GM12878 (cell line): ENCODE data around the gene OR2T2. TPM values are rescaled to one million over a fixed set of nuclear protein-coding genes. Genes with fewer than 3 reads are reported as not detected.
"Not testable (repeated sequence)": the region's sequence is repeated elsewhere in the genome, so short reads cannot be mapped to it uniquely, and the experiment has no call there.

ENCODE experiments used
- ATAC-seq: fragments of 200-7000 bp; cut with Tn5 transposase; 3 replicates; pipeline ENCODE4 v1.9.1; 2020; ENCODE audit warnings: mild to moderate bottlenecking, moderate library complexity
- BruUV-seq: library from RNA; stranded (reverse); fragments of 400-500 nt; replicated peaks from 2 replicates; lab custom pipeline; 2021; lab: Mats Ljungman, UMichigan
- CTCF ChIA-PET: fragments of 300-600 bp; sonication (Branson Sonifier 250); formaldehyde crosslinking; extraction: SDS; loops from one replicate; lab custom pipeline; 2021; ENCODE audit warnings: inconsistent platforms; lab: Yijun Ruan, JAX
- POLR2A ChIA-PET: fragments of 350-600 bp; formaldehyde crosslinking; extraction: SDS; loops from one replicate; lab custom pipeline; 2021; ENCODE audit warnings: inconsistent platforms; lab: Charles Lee
- RAD21 ChIA-PET: fragments of 300-600 bp; sonication (Branson Sonifier 250); formaldehyde crosslinking; loops from one replicate; lab custom pipeline; 2023; ENCODE audit warnings: antibody characterized with exemption; ENCODE audit not compliant: unreplicated experiment; lab: Charles Lee
- SMC1A ChIA-PET: fragments of 300-600 bp; sonication (Branson Sonifier 250); formaldehyde crosslinking; loops from one replicate; lab custom pipeline; 2023; ENCODE audit not compliant: unreplicated experiment, uncharacterized antibody; lab: Charles Lee
- DNase-seq: peaks from one replicate; pipeline ENCODE4 v3.0.0-alpha.2; 2011; ENCODE audit warnings: low read depth, low spot score
- FAIRE-seq: peaks from 3 replicates; lab custom pipeline; 2011; peaks lifted over from hg19 to GRCh38; lab: Jason Lieb, UNC
- H2AFZ ChIP-seq: 2 replicates; pipeline ENCODE4 v1.6.0; 2011; ENCODE audit warnings: low read depth, low read length, control low read depth; ENCODE audit not compliant: control insufficient read depth
- H3K27ac ChIP-seq: 2 replicates; pipeline ENCODE4 v1.5.1; 2011; ENCODE audit warnings: control low read depth; ENCODE audit not compliant: control insufficient read depth, insufficient read depth
- H3K27me3 ChIP-seq, 2 experiments: replicated peaks in 1 of 2; 2 replicates each; pipeline versions ENCODE4 v1.6.0 to v1.6.1; 2011; ENCODE audit warnings: low read length in 1 of 2; ENCODE audit not compliant: control insufficient read depth in 2 of 2, insufficient read depth in 2 of 2
- H3K36me3 ChIP-seq, 2 experiments: 2 replicates each; pipeline ENCODE4 v1.5.1; 2011; ENCODE audit warnings: low read length in 1 of 2; ENCODE audit not compliant: control insufficient read depth in 2 of 2, insufficient read depth in 2 of 2
- H3K4me1 ChIP-seq: 2 replicates; pipeline ENCODE4 v1.6.1; 2011; ENCODE audit warnings: mild to moderate bottlenecking, low read length, moderate library complexity, mixed read lengths; ENCODE audit not compliant: control insufficient read depth, insufficient read depth
- H3K4me2 ChIP-seq: 2 replicates; pipeline ENCODE4 v1.6.0; 2011; ENCODE audit warnings: control low read depth; ENCODE audit not compliant: control insufficient read depth, insufficient read depth
- H3K4me3 ChIP-seq: fragments of 200-600 bp; sonication (generic); 2 replicates; pipeline ENCODE4 v1.5.1; 2016
- H3K79me2 ChIP-seq: 2 replicates; pipeline ENCODE4 v1.6.0; 2011; ENCODE audit warnings: low read length; ENCODE audit not compliant: control insufficient read depth, insufficient read depth
- H3K9ac ChIP-seq: 2 replicates; pipeline ENCODE4 v1.8.0; 2011; ENCODE audit warnings: low read length, control low read depth, mixed read lengths; ENCODE audit not compliant: control insufficient read depth, insufficient read depth
- H3K9me3 ChIP-seq: replicated peaks from 3 replicates; pipeline ENCODE4 v1.5.1; 2011; ENCODE audit warnings: mild to moderate bottlenecking, low read length; ENCODE audit not compliant: control insufficient read depth, insufficient read depth
- H4K20me1 ChIP-seq: 2 replicates; pipeline ENCODE4 v1.6.0; 2011; ENCODE audit not compliant: control insufficient read depth, insufficient read depth
- ATF7 ChIP-seq: fragments of 450-650 bp; IDR thresholded peaks from 2 replicates; pipeline ENCODE4 v1.6.1; 2016; ENCODE audit warnings: low read depth, mild to moderate bottlenecking
- CBX5 ChIP-seq: sonication (generic); IDR thresholded peaks from 2 replicates; pipeline ENCODE4 v1.6.1; 2016; ENCODE audit warnings: low read depth, moderate library complexity, mild to moderate bottlenecking, inconsistent platforms
- WGBS: methylation state at CpG from one replicate; pipeline ENCODE4 v1.1.6; 2016; ENCODE audit warnings: low lambda C conversion rate; ENCODE audit not compliant: insufficient replicate concordance, insufficient coverage; ENCODE audit errors: missing lambda C conversion rate; 5-methylcytosine and 5-hydroxymethylcytosine counted together
- in situ Hi-C: fragments of 300-500 bp; cut with MboI; formaldehyde crosslinking; loops from 9 replicates; pipeline ENCODE4 v1.14.3; 2018; ENCODE audit warnings: mixed read lengths
- intact Hi-C: fragments of 100-400 bp; cut with micrococcal nuclease; formaldehyde crosslinking; loops from one replicate; pipeline ENCODE4 v1.14.2; 2022; ENCODE audit not compliant: unreplicated experiment
- polyA plus RNA-seq, 11 experiments: library from polyadenylated mRNA; depleted of rRNA in 4 of 11; unstranded in 6 of 11; stranded (reverse) in 5 of 11; fragments of >200 nt; fragmentation: Nextera tagmentation in 4 of 11; fragmentation: Illumina TruSeq in 1 of 11; extraction: Ambion mirVana in 4 of 11; extraction: Trizol in 1 of 11; gene quantifications; 1 replicate in 1 of 11; 2 replicates in 10 of 11; pipeline versions ENCODE4 v1.2.1 to v1.2.3, GENCODE V29; 2011 to 2016; ENCODE audit warnings: inconsistent platforms in 2 of 11, missing spikeins in 2 of 11, low read depth in 1 of 11
- total RNA-seq, 4 experiments: library from RNA; depleted of rRNA in 3 of 4; stranded (reverse); fragments of >200 nt in 3 of 4; fragmentation: Illumina TruSeq in 1 of 4; extraction: Trizol in 1 of 4; gene quantifications; 2 replicates each; pipeline versions ENCODE4 v1.2.1 to v1.2.3, GENCODE V29; 2013 to 2021

Gene OR2T2
- total and polyA plus RNA-seq, 10 of the 15 experiments (the other 5 are each of a cell fraction or from before 2014, with no cell fraction given): 0.07 to 7.0 (median 1.2) TPM

DNA sequence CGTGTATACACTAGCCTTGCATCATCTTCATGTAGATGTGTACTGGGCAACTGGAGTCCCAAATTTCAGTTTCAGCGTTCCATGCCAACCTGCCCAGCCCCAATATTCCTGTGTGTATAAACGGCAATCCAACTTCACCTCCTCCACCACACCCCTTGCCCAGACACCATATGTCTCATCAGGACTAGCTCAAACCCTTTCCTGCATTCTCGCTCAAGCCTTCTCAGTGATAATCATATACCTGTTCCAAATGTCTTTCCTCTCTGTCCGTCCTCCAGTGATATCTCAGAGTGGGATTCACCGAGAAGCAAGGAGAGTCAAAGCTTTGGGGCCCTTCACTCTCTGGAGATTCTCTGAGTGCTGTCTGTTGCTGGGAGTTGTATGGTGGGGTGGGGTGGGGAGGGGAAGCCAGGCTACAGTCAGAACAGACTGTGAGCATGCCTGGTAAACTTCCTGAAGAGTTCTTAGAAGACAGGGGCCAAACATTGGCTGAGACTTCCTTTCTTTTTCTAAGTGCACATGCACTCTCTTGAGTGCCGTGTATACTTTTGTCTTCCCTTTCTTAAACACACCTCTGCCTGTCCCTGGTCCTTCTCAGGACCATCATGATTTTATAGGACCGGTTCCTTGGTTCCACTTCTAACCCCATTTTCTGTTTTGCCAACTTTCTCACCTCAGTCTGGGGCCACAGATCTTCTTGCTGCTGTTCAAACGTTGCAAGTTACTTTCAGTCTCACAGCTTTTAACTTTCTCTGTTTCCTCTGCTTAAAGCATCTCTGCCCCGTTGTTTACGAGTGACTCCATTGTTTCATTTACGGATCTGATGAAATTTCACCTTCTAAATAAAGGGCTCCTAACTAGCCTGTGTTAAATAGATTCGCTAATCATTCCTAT lies 36.5 kb downstream of the OR2T2 start (continued):
- TF ChIP-seq ATF7 (0 out of 2 replicates have a peak, but pooled peaks have one; percentile 29), CBX5 (0 out of 2 replicates have a peak, but pooled peaks have one; percentile 43)

DNA sequence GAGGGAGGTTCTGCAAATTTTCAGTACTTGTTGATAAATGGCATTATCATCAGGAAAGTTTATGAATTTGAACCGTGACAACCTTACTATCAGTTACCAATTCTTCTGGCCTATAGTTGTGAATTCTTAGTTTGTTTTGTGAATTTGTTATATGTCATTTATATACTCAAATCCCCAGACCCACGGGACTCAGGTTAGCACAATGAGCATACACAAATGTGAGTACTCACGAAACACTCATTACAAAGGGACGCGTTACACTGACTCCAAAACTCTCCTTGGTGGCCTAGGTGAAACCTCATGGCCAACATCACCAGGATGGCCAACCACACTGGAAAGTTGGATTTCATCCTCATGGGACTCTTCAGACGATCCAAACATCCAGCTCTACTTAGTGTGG lies 42.9 kb downstream of the OR2T2 start, which contains the start of gene OR2T5:
Gene OR2T5, plus strand, starts transcription at position 301 of the 400 bp plus-strand sequence. Its CDS starts 0 bp downstream, at position 301.
- CTCF ChIA-PET, H3K4me2 ChIP-seq, H3K36me3 ChIP-seq, H3K27ac ChIP-seq, RAD21 ChIA-PET, H3K9ac ChIP-seq, H3K4me1 ChIP-seq, FAIRE-seq, intact Hi-C loops, DNase-seq, H3K4me3 ChIP-seq, H3K9me3 ChIP-seq, in situ Hi-C loops, SMC1A ChIA-PET, BruUV-seq, H4K20me1 ChIP-seq, H3K27me3 ChIP-seq, H2AFZ ChIP-seq, H3K79me2 ChIP-seq, POLR2A ChIA-PET, ATAC-seq: not testable (repeated sequence)
- 72% methylated on average over 5 of the region's 6 CpGs for WGBS

DNA sequence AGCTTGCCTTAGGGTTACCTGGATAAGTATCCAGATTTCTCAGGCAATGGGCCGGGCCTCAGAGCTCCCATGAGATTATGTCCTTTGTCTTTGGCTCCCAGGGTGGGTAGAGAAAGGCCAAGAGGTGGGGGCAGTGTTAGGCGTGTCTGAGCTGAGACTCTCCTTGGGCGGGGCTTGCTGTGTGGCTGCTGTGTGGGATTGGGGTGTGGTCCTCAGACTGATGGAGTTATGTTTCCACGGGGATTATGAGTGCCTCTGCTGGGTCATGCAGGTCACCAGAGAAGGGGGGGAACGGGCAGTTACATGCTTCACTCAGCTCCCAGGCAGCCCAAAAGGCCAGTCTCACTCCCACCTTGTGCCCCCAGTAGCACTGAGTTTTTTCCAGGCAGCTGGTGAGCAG lies 51.2 kb downstream of the OR2T2 start:
- H2AFZ ChIP-seq, FAIRE-seq, H3K27ac ChIP-seq, ATAC-seq, H3K79me2 ChIP-seq, RAD21 ChIA-PET, H3K27me3 ChIP-seq, H4K20me1 ChIP-seq, H3K4me2 ChIP-seq, CTCF ChIA-PET, H3K36me3 ChIP-seq, H3K9me3 ChIP-seq, intact Hi-C loops, DNase-seq, POLR2A ChIA-PET, H3K4me3 ChIP-seq, H3K9ac ChIP-seq, BruUV-seq, in situ Hi-C loops, H3K4me1 ChIP-seq, SMC1A ChIA-PET: not testable (repeated sequence)
- WGBS: no CpG with 5 or more reads among the region's 5 CpGs

DNA sequence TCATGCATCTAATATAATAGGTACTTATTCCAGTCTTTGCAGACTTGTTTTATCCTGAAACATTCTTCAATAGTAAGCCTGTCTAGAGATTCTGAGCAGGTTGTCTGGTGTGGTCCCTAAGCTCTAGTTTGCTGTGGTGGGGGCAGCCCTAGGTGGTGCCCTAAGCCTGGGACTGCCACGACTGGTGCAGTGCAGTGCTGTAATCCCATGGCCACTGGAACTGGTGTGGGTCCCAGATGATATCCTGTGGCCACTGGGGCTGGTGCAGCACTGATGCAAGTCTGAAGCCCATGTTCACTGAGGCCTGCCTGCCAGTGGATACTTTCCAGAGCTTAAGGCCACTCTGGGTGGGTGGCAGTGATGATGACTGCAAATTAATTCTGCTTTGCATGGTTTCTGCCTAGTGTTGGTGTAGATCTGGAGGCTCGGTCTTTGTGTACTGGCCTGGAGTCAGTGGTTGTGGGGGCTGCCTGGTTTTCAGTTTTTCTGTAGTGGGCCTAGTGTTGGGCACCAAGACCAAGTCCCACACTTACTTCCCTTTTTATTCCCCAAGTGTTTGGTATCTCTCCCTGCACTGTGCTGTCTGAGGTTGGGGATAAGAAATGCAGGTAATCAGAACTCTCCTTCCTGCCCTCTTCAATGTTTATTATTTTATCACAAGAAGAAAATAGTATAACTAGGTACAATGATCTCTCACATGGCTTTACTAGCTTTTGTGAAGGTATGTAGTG lies 55.0 kb downstream of the OR2T2 start:
- CTCF ChIA-PET, H3K9ac ChIP-seq, H3K4me3 ChIP-seq, DNase-seq, POLR2A ChIA-PET, intact Hi-C loops, FAIRE-seq, H3K27me3 ChIP-seq, H3K4me1 ChIP-seq, H3K79me2 ChIP-seq, H3K27ac ChIP-seq, in situ Hi-C loops, RAD21 ChIA-PET, H3K9me3 ChIP-seq, SMC1A ChIA-PET, H3K36me3 ChIP-seq, H4K20me1 ChIP-seq, BruUV-seq, H2AFZ ChIP-seq, H3K4me2 ChIP-seq: not testable (repeated sequence)
- peak; percentile 65 for ATAC-seq
- WGBS: 66% methylated on average over 1 of the region's 2 CpGs
